PC-9 (cell line): ENCODE results near the gene ANKRD33. TPM values are rescaled to one million over a fixed set of nuclear protein-coding genes. Genes with fewer than 3 reads are reported as not detected.

ENCODE experiments used
- BruUV-seq: library from RNA; stranded (reverse); fragments of 400-500 nt; replicated peaks from 2 replicates; lab custom pipeline; 2021; lab: Mats Ljungman, UMichigan
- CTCF ChIA-PET: fragments of 300-600 bp; sonication (Branson Sonifier 250); formaldehyde crosslinking; loops from one replicate; lab custom pipeline; 2022; ENCODE audit warnings: antibody characterized with exemption; lab: Charles Lee
- POLR2A ChIA-PET: fragments of 300-600 bp; sonication (Branson Sonifier 250); formaldehyde crosslinking; loops from one replicate; lab custom pipeline; 2022; ENCODE audit warnings: antibody characterized with exemption; ENCODE audit not compliant: unreplicated experiment; lab: Charles Lee
- DNase-seq, 2 experiments: peaks; one replicate each; pipeline versions ENCODE4 v3.0.0 to v3.0.0-alpha.2; 2015 to 2022; ENCODE audit warnings: mixed read lengths in 1 of 2
- H2AFZ ChIP-seq: fragments of 200-600 bp; sonication (generic); 2 replicates; pipeline ENCODE4 v1.8.1; 2017; ENCODE audit warnings: antibody characterized with exemption
- H3F3A ChIP-seq: fragments of 200-600 bp; sonication (generic); 2 replicates; pipeline ENCODE4 v1.8.1; 2017; ENCODE audit warnings: antibody characterized with exemption, mild to moderate bottlenecking, low read depth; ENCODE audit not compliant: insufficient read depth
- H3K27ac ChIP-seq: fragments of 200-600 bp; sonication (generic); 2 replicates; pipeline ENCODE4 v1.6.1; 2016; ENCODE audit warnings: mixed run types
- H3K27me3 ChIP-seq: fragments of 200-600 bp; sonication (generic); 2 replicates; pipeline ENCODE4 v1.6.1; 2016; ENCODE audit warnings: low read depth, mixed run types; ENCODE audit not compliant: insufficient read depth
- H3K36me3 ChIP-seq: fragments of 200-600 bp; sonication (generic); 2 replicates; pipeline ENCODE4 v1.6.1; 2016; ENCODE audit warnings: low read depth, mixed run types
- H3K4me1 ChIP-seq: fragments of 200-600 bp; sonication (generic); replicated peaks from 2 replicates; pipeline ENCODE4 v1.6.1; 2016; ENCODE audit warnings: mixed run types; ENCODE audit not compliant: insufficient read depth
- H3K4me2 ChIP-seq: fragments of 200-600 bp; sonication (generic); 2 replicates; pipeline ENCODE4 v1.6.1; 2017; ENCODE audit warnings: mixed run types
- H3K4me3 ChIP-seq: fragments of 200-600 bp; sonication (generic); 2 replicates; pipeline ENCODE4 v1.6.1; 2016; ENCODE audit warnings: mixed run types
- H3K79me2 ChIP-seq: fragments of 200-600 bp; sonication (generic); 2 replicates; pipeline ENCODE4 v1.6.1; 2017; ENCODE audit warnings: low read depth, mixed run types
- H3K9me2 ChIP-seq: fragments of 200-600 bp; sonication (generic); 2 replicates; pipeline ENCODE4 v1.8.1; 2017; ENCODE audit warnings: mild to moderate bottlenecking; ENCODE audit not compliant: insufficient read depth
- H3K9me3 ChIP-seq: fragments of 200-600 bp; sonication (generic); 2 replicates; pipeline ENCODE4 v1.8.1; 2016; ENCODE audit warnings: low read depth; ENCODE audit not compliant: insufficient read depth
- H4K20me1 ChIP-seq: fragments of 200-600 bp; sonication (generic); 2 replicates; pipeline ENCODE4 v1.8.1; 2017; ENCODE audit not compliant: insufficient read depth
- EZH2 ChIP-seq: fragments of 200-600 bp; sonication (generic); IDR thresholded peaks from 2 replicates; pipeline ENCODE4 v1.8.0; 2017; ENCODE audit warnings: antibody characterized with exemption, low read depth
- intact Hi-C: fragments of 100-400 bp; cut with micrococcal nuclease; formaldehyde crosslinking; loops from one replicate; pipeline ENCODE4 v1.10.0; 2022; ENCODE audit not compliant: unreplicated experiment
- total RNA-seq: library from RNA; stranded (reverse); gene quantifications from 2 replicates; pipeline ENCODE4 v1.2.3, GENCODE V29; 2021
- TF ChIP-seq, protein P1 (sequence below): fragments of 200-600 bp; sonication (generic); conservative IDR thresholded peaks from 2 replicates; pipeline ENCODE4 v1.6.1; 2017; ENCODE audit warnings: mixed run types, antibody characterized with exemption, mild to moderate bottlenecking, moderate library complexity

The ANKRD33 gene
- total RNA-seq, 1 experiment from 2014 or later: not detected

DNA sequence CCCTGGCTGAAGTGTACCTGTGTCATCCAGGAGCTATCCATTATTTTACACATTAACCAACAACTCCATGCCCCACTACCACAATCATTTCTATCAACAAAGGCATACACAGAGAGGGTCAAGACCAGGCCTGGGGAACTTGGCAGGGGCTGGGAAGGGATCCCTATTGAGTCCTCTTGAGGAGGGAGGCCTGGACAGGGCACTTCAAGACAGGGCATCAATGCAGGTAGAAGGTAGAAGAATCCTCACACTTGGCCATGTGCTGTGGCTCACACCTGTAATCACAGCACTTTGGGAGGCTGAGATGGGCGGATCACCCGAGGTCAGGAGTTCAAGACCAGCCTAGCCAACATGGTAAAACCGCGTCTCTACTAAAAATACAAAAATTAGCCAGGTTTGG lies 13.4 kb upstream of the ANKRD33 start:
- Histone ChIP-seq H3F3A (no peaks in the 10 kb centered on the region), H3K4me1 (no peaks in the 10 kb centered on the region), H3K9me3 (no peaks in the 10 kb centered on the region), H2AFZ (no peak overlapping the region), H3K27me3 (peaks cover 67% of the 10 kb centered on the region), H4K20me1 (no peaks in the 10 kb centered on the region), H3K79me2 (no peaks in the 10 kb centered on the region), H3K4me3 (no peak overlapping the region), H3K27ac (no peak overlapping the region), H3K4me2 (no peak overlapping the region), H3K36me3 (no peaks in the 10 kb centered on the region), H3K9me2 (no peaks in the 10 kb centered on the region)
- POLR2A ChIA-PET: no interaction called here
- CTCF ChIA-PET: interaction anchor here (0.5 to 1.0 kb wide), 2 partner anchors 51 to 951 kb away, joined by 4 read pairs; no protein-coding TSS in a partner anchor
- DNase-seq: no peak
- TF ChIP-seq, protein P1, sequence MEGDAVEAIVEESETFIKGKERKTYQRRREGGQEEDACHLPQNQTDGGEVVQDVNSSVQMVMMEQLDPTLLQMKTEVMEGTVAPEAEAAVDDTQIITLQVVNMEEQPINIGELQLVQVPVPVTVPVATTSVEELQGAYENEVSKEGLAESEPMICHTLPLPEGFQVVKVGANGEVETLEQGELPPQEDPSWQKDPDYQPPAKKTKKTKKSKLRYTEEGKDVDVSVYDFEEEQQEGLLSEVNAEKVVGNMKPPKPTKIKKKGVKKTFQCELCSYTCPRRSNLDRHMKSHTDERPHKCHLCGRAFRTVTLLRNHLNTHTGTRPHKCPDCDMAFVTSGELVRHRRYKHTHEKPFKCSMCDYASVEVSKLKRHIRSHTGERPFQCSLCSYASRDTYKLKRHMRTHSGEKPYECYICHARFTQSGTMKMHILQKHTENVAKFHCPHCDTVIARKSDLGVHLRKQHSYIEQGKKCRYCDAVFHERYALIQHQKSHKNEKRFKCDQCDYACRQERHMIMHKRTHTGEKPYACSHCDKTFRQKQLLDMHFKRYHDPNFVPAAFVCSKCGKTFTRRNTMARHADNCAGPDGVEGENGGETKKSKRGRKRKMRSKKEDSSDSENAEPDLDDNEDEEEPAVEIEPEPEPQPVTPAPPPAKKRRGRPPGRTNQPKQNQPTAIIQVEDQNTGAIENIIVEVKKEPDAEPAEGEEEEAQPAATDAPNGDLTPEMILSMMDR: no peak
- TF ChIP-seq EZH2: no peak
- no TSS peak for BruUV-seq
- intact Hi-C loops: no loop called here

GRCh38 chr12:51879102-51879501 lies 8.8 kb upstream of the ANKRD33 start:
- no peaks in the 10 kb centered on the region for H3K9me2 ChIP-seq
- no peak overlapping the region for H3K4me2 ChIP-seq
- no peaks in the 10 kb centered on the region for H3K4me1 ChIP-seq
- TF ChIP-seq EZH2: no peak
- TF ChIP-seq, protein P1: no peak
- peaks cover 4% of the 10 kb centered on the region; the same call in 1 of the 2 replicates for H3K9me3 ChIP-seq
- no peaks in the 10 kb centered on the region for H3K36me3 ChIP-seq
- ChIA-PET POLR2A (interaction anchor here (0.6 kb wide), 1 partner anchor 21 kb away, joined by 3 read pairs; no protein-coding TSS in a partner anchor), CTCF (interaction anchor here (0.6 kb wide), 1 partner anchor 55 kb away, joined by 3 read pairs; no protein-coding TSS in a partner anchor)
- DNase-seq: no peak
- H2AFZ ChIP-seq: no peak overlapping the region
- H3K27me3 ChIP-seq: peaks cover 35% of the 10 kb centered on the region
- no peaks in the 10 kb centered on the region for H4K20me1 ChIP-seq
- BruUV-seq: no TSS peak
- no peaks in the 10 kb centered on the region for H3K79me2 ChIP-seq
- H3F3A ChIP-seq: no peaks in the 10 kb centered on the region
- H3K4me3 ChIP-seq: no peak overlapping the region
- no peak overlapping the region for H3K27ac ChIP-seq
- intact Hi-C loops: no loop called here

DNA sequence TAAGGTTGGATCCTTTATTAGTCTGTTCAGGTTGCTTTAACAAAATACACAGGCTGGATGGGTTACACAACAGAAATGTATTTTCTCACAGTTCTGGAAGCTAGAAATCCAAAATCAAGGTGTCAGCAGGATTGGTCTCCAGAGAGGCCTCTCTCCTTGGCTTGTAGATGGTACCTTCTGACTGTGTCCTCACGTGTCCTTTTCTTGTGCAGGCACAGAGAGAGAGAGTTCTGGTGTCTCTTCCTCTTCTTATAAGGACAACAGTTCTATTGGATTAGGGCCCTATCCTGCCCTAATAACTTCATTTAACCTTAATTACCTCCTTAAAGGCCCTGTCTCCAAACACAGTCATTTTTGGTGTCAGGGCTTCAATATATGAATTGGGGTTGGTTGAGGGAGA lies 4.6 kb upstream of the ANKRD33 start:
- Histone ChIP-seq H3K27ac (no peak overlapping the region), H3K4me1 (no peaks in the 10 kb centered on the region), H3K4me3 (no peak overlapping the region), H4K20me1 (no peaks in the 10 kb centered on the region), H3K9me2 (no peaks in the 10 kb centered on the region), H3K36me3 (no peaks in the 10 kb centered on the region), H2AFZ (no peak overlapping the region), H3K79me2 (no peaks in the 10 kb centered on the region), H3K4me2 (no peak overlapping the region), H3K9me3 (peaks cover 11% of the 10 kb centered on the region), H3K27me3 (peaks cover 11% of the 10 kb centered on the region; the same call in 1 of the 2 replicates), H3F3A (no peaks in the 10 kb centered on the region)
- CTCF ChIA-PET: no interaction called here
- POLR2A ChIA-PET: no interaction called here
- TF ChIP-seq, protein P1: no peak
- TF ChIP-seq EZH2: no peak
- DNase-seq: no peak
- intact Hi-C loops: no loop called here
- no TSS peak for BruUV-seq
